HG03521 (cell line): ENCODE results near the gene CNPY3.
"Not testable (repeated sequence)": the region's sequence is repeated elsewhere in the genome, so short reads cannot be mapped to it uniquely, and the experiment has no call there.

Experiments used
- ATAC-seq: cut with Tn5 transposase; IDR thresholded peaks from one replicate; pipeline ENCODE4 v1.9.1; 2021; ENCODE audit warnings: mild to moderate bottlenecking, moderate library complexity; ENCODE audit not compliant: unreplicated experiment

The CNPY3 gene

DNA sequence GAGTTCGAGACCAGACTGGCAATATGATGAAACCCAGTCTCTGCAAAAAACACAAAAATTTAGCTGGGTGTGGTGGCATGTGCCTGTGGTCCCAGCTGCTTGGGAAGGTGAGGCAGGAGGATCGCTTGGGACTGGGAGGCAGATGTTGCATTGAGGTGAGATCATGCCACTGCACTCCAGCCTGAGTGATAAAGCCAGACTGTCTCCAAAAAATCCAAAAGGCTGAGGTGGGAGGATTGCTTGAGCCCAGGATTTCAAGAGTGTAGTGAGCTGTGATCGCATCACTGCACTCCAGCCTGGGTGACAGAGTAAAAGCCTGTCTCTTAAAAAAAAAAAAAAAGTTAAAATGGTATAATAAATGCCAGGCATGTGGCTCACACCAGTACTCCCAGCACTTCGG lies 14.7 kb upstream of the CNPY3 start:
- ATAC-seq = no peak

DNA sequence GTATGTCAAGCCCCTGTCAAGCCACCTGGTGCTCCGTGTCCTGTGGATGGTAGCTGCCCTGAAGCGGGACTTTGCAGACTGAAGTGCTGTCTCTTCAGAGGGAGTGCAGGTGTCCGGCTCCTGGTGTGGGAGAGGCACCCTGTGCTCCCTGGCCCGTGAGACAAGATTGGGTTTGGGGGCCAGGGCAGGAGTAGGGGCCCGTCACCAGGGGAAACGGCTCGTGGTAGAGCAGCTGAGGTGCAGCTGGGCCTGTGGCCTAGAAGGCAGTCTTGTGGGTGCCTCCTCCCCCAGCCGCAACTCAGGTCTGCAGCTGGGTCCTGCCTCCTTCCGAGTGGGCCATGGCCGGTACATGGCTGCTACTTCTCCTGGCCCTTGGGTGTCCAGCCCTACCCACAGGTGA lies 13.5 kb upstream of the CNPY3 start, which contains the start of gene PTCRA:
TSS of gene PTCRA (plus strand) at position 322 of the 400 bp plus-strand sequence. CDS start at position 339, 17 bp downstream.
- no peak for ATAC-seq

DNA sequence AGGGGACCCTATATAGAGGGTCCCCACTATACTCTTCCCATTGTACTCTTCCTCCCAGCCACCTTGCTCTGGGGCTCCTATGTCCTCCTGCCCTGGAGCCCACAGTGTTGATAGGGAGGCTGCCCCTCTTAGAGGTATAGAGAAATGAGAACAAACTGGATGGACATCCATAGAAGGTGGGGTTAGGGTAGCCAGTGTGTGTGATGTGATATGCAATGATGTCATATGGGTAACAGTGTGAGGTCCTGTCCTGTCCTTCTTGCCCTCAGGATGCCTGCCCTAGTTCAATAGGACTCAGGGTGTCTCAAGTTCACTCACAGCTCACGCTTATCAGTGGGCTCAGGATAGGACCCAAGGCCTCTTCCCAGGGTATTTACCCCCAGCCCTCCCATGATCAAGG lies 13.0 kb upstream of the CNPY3 start:
- ATAC-seq = no peak

DNA sequence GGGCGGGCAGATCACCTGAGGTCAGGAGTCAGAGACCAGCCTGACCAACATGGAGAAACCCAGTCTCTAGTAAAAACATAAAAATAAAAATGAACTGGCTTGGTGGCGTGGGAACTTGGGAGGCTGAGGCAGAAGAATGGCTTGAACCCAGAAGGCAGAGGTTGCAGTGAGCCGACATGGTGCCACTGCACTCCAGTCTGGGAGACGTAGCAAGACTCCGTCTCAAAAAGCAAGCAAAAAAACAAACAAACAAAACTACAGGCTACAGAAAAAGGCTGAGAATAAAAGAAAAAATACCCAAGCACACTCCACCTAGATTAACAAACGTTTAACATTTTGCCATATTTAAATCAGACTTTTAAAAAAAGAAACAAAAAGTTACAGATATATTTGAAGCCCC lies 7.5 kb upstream of the CNPY3 start:
- no peak for ATAC-seq

DNA sequence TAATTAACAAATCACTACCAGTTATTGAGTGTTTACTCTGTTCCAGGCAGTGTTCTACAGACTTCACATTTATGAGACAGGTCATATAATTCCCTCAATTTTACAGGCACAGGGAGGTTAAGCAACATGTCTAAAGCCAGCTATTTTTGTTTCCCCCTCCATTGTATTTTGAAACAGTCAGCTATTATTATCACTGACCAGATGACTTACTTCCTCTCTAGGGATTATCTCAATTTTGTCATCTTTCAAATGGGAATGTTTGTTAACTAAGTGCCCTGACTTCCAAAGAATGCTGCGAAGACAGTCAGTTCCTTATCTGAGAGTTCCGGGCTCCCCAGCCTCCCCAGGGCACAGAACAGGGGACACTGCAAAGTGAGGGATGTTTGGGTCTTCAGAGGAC lies 5.6 kb upstream of the CNPY3 start:
- no peak for ATAC-seq

DNA sequence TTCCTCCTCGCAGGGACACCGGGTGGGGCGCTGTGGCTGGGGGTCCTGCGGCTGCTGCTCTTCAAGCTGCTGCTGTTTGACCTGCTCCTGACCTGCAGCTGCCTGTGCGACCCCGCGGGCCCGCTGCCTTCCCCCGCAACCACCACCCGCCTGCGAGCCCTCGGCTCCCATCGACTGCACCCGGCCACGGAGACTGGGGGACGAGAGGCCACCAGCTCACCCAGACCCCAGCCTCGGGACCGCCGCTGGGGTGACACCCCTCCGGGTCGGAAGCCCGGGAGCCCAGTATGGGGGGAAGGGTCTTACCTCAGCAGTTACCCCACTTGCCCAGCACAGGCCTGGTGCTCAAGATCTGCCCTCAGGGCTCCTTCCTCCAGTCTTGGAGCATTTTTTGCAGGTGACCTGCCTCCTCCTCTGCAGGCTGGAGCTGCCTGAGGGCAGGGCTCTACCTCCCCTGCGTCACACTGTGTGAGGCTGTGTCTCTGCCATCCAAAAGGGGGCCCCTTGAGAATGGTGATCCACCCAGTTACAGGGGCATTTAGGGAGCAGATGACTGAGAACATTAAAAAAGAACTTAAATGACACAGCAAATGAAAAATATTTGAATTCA lies 3.9 kb upstream of the CNPY3 start:
- no peak for ATAC-seq

DNA sequence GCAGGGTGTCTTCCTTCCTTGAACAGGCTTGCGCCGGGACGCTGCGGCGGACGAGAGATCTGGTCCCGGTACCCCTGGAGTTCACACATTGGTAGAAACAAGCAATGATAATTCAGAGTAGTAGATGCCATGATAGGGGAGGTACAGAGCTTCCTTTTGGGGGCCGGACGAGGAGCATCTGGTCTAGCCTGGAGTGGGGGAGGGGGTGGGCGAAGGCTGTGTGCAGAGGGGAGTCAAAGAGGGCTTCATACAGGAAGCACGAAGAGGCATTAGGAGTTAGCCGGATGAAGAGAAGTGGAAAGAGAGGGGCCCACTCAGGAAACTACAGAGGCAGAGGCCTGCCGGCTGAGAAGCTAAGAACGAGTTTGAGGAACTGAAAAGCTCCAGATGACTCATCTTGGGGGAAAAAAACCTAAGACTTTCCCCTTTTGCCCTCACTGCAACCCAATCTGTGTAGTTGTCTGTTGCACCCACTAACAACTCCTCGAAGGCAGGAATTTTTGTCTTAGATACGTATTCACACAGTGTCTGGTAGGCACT lies 611 bp downstream of the CNPY3 start:
- peak; percentile 45 for ATAC-seq

DNA sequence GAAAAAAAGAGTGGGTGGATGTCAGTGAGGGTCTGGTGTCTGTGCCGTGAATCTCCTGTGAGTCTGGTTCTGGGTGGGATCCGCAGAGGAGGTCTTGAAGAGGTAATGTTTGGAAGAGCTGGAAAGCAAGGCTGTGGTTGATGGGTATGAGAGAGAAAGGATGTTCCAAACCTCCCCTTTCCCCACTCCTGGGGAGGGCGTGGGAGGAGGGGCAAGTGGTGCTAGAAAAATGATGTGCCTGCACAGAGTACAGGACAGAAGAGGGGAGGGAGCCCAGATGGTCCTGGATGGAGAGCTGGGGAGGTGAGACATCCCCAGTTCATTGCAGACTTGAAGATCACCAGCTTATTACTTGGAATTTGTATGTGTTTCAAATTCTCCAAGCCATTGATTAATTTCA lies 3.1 kb downstream of the CNPY3 start:
- no peak for ATAC-seq

DNA sequence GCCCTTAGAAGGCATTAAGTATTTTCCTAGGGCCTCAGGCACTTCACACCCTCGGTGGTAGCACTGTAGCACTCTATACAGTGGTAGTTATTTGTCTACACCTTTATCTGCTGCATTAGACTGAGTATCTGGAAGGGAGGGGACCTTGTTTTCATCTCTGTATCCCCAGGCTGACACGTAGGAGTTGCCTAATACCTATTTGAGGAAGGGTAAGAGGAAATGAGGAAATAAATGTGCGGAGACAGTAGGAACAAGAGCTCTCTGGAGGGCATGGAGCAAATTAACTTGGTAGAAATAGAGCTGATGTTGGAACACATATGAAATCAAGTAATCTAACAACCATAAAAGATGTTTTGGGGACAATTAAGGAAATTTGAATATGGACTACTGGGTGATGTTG lies 3.9 kb downstream of the CNPY3 start:
- no peak for ATAC-seq

DNA sequence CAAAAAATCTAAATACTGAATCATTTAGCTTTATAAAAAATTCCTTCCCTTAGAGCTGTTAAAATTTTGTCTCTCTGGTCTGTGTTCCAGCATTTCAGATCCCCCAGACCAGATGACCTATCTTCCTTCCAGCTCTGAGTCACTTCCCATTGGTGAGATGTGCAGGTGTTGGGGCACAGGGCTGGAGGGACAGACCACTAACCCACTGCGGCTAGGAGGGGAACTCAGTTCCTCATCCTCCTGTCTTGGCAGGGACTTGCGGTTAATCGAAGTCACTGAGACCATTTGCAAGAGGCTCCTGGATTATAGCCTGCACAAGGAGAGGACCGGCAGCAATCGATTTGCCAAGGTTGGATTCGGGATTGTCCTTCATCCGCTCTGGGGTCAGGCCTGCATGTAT lies 6.0 kb downstream of the CNPY3 start:
- ATAC-seq = no peak

DNA sequence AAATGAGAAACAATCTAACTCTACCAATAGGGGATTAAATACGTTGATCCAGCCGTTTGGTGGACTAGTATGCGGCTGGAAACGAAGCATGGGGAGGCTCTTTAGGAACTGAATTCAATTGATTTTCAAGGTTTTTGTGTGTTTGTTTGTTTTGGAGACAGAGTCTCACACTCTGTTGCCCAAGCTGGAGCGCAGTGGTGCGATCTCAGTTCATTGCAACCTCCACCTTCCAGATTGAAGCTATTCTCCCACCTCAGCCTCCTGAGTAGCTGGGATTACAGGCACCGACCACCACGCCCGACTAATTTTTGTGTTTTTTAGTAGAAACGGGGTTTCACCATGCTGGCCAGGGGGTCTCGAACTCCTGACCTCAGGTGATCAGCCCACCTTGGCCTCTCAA lies 7.1 kb downstream of the CNPY3 start:
- ATAC-seq = no peak

DNA sequence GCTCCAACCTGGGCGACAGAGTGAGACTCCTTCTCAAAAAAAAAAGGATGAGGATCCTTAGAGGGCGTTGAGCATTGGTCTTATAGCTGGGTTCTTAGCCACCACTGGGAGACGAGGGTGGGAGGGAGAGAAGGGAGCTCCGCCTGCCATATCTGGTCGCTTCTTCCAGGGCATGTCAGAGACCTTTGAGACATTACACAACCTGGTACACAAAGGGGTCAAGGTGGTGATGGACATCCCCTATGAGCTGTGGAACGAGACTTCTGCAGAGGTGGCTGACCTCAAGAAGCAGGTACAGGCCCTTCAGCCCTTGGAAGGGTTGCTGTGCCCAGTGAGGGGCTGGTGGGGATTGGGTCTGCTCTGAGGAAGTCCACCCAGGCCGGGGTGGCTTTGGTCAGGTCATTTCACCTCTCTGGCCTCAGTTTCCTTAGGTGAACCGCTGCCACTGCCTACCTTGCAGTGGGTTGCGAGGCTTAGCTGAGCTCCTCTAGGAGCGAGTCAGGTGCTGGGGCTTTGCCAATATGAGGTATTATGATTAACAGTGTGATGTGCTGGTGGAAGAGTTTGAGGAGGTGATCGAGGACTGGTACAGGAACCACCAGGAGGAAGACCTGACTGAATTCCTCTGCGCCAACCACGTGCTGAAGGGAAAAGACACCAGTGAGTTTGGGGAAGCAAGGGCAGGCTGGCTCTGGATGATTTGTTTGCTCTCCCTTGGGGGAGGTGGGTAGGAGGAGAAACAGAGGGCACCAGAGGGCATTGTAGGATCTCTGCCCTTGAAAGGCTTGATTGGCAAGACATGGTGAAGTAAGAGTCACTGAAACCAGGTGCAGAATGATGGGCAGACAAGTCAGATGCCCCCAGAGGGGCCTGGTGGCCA lies 8.5 kb downstream of the CNPY3 start:
- ATAC-seq = no peak

DNA sequence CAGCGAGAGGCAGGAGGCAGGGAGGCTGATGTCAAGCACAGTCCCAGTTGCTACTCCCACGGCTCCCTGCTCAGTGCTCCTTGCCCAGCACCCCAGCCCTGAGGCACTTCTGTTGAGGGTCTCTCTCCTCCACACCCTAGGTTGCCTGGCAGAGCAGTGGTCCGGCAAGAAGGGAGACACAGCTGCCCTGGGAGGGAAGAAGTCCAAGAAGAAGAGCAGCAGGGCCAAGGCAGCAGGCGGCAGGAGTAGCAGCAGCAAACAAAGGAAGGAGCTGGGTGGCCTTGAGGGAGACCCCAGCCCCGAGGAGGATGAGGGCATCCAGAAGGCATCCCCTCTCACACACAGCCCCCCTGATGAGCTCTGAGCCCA lies 9.1 kb downstream of the CNPY3 start:
- ATAC-seq = no peak

DNA sequence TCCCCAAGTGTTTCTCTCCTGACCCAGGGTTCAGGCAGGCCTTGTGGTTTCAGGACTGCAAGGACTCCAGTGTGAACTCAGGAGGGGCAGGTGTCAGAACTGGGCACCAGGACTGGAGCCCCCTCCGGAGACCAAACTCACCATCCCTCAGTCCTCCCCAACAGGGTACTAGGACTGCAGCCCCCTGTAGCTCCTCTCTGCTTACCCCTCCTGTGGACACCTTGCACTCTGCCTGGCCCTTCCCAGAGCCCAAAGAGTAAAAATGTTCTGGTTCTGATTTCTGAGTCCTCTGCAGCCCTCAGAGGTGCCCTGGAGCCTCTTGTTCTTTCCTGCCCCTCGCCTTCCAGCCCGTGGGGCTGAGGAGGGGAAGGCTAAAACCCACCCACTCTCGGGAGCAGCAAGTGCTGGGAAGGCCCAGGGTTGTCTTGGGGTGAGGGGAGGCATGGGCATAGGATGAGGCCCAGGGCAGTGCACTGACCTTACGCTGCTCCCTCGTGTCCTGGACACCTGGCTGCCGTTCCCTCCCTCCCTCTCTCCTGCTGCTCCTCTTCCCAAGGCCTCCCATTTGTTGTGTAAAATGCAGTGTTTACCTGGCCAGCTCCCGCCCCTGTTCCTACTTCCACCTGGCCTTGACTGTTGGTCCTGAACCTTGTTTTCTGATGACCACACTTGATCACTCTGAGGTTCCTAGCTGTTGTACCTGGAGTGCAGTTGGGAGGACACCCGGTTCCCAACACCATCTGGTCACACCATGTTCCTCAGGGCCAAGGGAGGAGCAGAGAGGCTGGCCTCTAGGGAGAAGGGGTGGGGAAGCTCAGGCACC lies 9.9 kb downstream of the CNPY3 start:
- no peak for ATAC-seq

DNA sequence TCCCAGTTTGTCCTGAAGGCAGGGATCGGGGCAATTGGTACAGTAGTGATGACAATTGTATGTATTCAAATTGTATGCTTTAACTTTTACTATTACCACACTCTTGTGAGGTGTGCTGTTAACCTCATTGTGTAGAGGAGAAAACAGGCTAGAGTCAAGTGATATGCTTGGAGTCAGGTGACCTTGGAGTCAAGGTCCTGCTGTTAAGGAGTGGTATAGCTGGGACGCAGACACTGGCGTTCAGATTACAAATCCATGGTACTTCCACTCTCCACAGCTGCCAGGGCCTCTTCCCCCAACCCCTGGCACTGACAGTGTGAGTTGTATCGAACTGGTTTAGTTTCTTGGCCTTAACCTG lies 10.5 kb downstream of the CNPY3 start:
- no peak for ATAC-seq

DNA sequence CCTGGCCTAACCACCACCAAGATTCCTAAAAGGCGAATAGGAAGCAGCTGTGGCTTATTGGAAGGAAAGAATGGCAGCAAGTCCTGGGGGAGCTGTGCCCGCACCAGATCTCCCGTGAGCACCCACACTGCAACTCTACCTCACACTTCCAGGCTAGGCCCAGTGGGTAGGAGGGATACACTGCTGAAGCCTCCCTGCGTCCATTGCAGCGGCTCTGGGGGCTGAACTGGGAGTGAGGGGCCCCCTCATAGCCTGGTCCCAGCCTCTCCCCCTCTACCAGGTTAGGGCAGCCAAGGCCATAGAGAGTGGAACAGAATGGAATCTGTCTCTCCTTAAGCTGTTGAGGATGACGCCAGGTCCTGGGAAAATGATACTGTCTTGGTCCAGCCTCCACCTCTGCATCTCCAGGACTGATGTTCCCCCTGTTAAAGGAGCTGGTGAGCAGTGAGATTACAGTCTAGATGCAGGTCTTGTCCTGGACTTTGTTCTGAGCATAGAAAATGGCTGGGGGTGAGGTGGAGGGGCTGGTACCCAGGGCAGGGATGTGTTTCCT lies 11.3 kb downstream of the CNPY3 start:
- ATAC-seq = no peak

DNA sequence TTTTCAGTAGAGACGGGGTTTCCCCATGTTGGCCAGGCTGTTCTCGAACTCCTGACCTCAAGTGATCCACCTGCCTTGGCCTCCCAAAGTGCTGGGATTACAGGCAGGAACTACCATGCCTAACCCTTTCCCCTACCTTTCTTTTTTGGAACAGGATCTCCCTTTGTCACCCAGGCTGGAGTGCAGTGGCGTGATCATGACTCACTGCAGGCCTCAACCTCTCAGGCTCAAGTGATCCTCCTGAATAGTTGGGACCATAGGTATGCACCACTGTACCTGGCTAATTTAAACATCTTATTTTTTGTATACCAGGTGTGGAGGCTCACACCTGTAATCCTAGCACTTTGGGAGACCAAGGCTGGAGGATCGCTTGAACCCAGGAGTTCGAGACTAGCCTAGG lies 12.1 kb downstream of the CNPY3 start:
- not testable (repeated sequence) for ATAC-seq

DNA sequence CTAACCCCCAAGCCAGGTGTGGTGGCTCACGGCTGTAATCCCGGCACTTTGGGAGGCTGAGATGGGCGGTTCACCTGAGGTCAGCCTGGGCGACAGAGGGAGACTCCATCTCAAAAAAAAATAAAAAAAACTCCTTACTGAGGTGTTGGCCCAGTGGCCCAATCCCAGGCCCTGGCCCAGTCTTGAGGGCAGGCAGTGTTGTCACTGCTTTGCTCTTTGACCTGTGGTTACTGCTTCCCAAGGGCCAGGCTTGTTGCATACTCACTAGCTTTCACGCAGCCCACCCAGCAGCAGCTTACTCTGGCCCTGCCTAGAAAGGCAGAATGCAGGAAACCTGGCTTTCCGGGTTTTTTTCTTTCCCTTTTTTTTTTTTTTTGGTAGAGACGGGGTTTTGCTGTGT lies 13.2 kb downstream of the CNPY3 start:
- ATAC-seq = no peak

DNA sequence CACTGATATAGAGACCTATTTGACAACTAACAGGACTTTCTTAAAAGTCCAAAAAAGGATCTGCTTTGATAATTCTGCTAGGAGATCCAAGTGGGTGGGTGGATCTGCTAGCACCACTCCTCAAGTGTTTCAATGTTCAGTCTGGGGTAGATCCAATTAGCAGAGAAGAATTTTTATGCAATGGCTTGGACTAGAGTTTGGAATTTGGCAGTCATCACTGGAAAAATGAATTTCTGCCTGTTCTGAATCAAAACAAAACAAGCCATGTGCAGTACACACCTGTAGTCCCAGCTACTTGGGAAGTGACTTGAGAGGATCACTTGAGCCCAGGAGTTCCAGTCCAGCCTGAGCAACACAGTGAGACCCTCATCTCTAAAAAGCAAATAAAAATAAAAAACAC lies 18.7 kb downstream of the CNPY3 start:
- no peak for ATAC-seq

DNA sequence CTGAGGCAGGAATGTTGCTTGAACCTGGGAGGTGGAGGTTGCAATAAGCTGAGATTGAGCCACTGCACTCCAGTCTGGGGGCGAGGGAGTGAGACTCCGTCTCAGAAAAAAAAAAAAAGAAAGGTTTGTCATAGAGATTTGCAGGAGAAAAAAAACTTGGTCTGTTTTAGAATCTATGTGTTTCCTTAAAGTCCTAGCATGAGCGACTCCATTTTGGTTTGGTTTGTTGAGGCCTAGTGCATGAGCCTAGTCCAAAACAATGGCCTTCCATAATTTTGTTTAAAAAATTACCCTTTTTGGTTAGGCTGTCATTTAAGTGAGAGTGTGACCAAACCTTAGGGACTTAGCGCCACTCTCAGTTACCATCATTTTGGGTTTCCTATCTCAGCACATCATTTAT lies 23.1 kb downstream of the CNPY3 start:
- ATAC-seq = no peak

DNA sequence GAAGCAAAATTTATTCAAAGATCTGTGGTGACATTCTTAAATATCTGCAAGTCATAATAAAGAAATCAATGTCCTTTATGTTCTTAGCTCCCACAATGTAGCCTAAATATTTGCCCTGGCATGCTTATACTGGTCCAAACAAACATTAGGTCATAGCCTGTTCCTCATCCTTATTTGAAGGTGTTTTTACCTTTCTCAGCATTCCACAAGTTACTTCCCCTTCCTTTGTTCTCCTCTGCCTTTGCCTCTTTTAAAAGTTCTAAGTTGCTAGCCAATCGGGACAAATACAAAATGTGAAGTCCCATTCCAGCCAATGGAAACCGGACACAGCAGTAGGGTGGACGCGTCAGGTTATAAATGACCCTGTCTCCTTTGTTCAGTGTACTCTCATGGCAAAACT lies 25.1 kb downstream of the CNPY3 start:
- not testable (repeated sequence) for ATAC-seq
